HepG2 (cell line): Measurements from ENCODE around the gene AP5B1. TPM values are rescaled to one million over a fixed set of nuclear protein-coding genes. Genes with fewer than 3 reads are reported as not detected.

Source experiments
- ATAC-seq: fragments of 200-7000 bp; cut with Tn5 transposase; 3 replicates; pipeline ENCODE4 v1.9.1; 2020; ENCODE audit warnings: mild to moderate bottlenecking, moderate library complexity
- BruUV-seq: library from RNA; stranded (reverse); fragments of 400-500 nt; replicated peaks from 2 replicates; lab custom pipeline; 2021; lab: Mats Ljungman, UMichigan
- CTCF ChIA-PET: fragments of 300-600 bp; formaldehyde crosslinking; extraction: SDS; loops from one replicate; lab custom pipeline; 2021; ENCODE audit warnings: low total read pairs, inconsistent platforms, low intra/inter-chr PET ratio; lab: Yijun Ruan, JAX
- POLR2A ChIA-PET: fragments of 350-600 bp; sonication (Branson Sonifier 250); formaldehyde crosslinking; loops from one replicate; lab custom pipeline; 2020; ENCODE audit warnings: antibody characterized with exemption, inconsistent platforms; lab: Yijun Ruan, JAX
- DNase-seq: peaks from one replicate; pipeline ENCODE4 v3.0.0-alpha.2; 2015; ENCODE audit warnings: low spot score
- FAIRE-seq: peaks from 3 replicates; lab custom pipeline; 2011; peaks lifted over from hg19 to GRCh38; lab: Jason Lieb, UNC
- H2AFZ ChIP-seq: one replicate; pipeline ENCODE4 v1.6.1; 2011; ENCODE audit warnings: low read length, inconsistent platforms
- H3K27ac ChIP-seq: fragments of 300-600 bp; 3 replicates; pipeline ENCODE4 v1.8.0; 2011; ENCODE audit warnings: mixed run types, mild to moderate bottlenecking, mixed read lengths, low read length, inconsistent platforms; ENCODE audit not compliant: insufficient read depth; ENCODE audit errors: extremely low read length
- H3K27me3 ChIP-seq, 2 experiments: fragments of 200-600 bp in 1 of 2; 2 replicates in 1 of 2; 3 replicates in 1 of 2; pipeline versions ENCODE4 v1.6.0 to v1.8.0; 2011; ENCODE audit warnings: low read length in 2 of 2, mild to moderate bottlenecking in 2 of 2, moderate library complexity in 2 of 2, inconsistent platforms in 1 of 2; ENCODE audit not compliant: insufficient read depth in 2 of 2, control insufficient read depth in 1 of 2
- H3K36me3 ChIP-seq, 2 experiments: fragments of 200-600 bp in 1 of 2; replicated peaks in 1 of 2; 2 replicates in 1 of 2; 3 replicates in 1 of 2; pipeline versions ENCODE4 v1.5.1 to v1.8.0; 2011; ENCODE audit warnings: low read length in 2 of 2, inconsistent platforms in 1 of 2; ENCODE audit not compliant: insufficient read depth in 2 of 2, control insufficient read depth in 1 of 2
- H3K4me1 ChIP-seq: 2 replicates; pipeline ENCODE4 v1.5.1; 2012; ENCODE audit warnings: low read length, inconsistent platforms; ENCODE audit not compliant: insufficient read depth
- H3K4me2 ChIP-seq: 2 replicates; pipeline ENCODE4 v1.6.0; 2011; ENCODE audit warnings: low read depth, low read length, inconsistent platforms
- H3K4me3 ChIP-seq, 3 experiments: fragments of 200-600 bp in 1 of 3; sonication (generic), shearing (Covaris generic) in 1 of 3; replicated peaks in 1 of 3; 2 replicates each; pipeline ENCODE4 v1.5.1; 2011 to 2016; ENCODE audit warnings: low read length in 3 of 3, inconsistent platforms in 2 of 3, low read depth in 2 of 3, mild to moderate bottlenecking in 2 of 3, control low read depth in 1 of 3, mixed read lengths in 1 of 3; ENCODE audit not compliant: insufficient read depth in 1 of 3
- H3K79me2 ChIP-seq: one replicate; pipeline ENCODE4 v1.6.1; 2011; ENCODE audit warnings: low read length, inconsistent platforms; ENCODE audit not compliant: insufficient read depth
- H3K9ac ChIP-seq: 2 replicates; pipeline ENCODE4 v1.6.0; 2011; ENCODE audit warnings: mild to moderate bottlenecking, low read depth, low read length, inconsistent platforms; ENCODE audit not compliant: insufficient read depth
- H3K9me3 ChIP-seq: 2 replicates; pipeline ENCODE4 v1.5.1; 2012; ENCODE audit warnings: mild to moderate bottlenecking, low read length
- H4K20me1 ChIP-seq: 2 replicates; pipeline ENCODE4 v1.6.0; 2011; ENCODE audit warnings: inconsistent platforms, mild to moderate bottlenecking, low read length, moderate library complexity; ENCODE audit not compliant: insufficient read depth
- CTCF ChIP-seq: sonication (generic); formaldehyde crosslinking; IDR thresholded peaks from 2 replicates; pipeline ENCODE4 v1.5.0; 2020; ENCODE audit warnings: mild to moderate bottlenecking, missing genetic modification reagents, moderate library complexity
- FOXK1 ChIP-seq: sonication (generic); formaldehyde crosslinking; IDR thresholded peaks from 2 replicates; pipeline ENCODE4 v1.4.0; 2020; ENCODE audit warnings: low read depth, missing genetic modification reagents, borderline replicate concordance
- NONO ChIP-seq, 2 experiments: fragments of 450-650 bp in 1 of 2; sonication (generic) in 1 of 2; formaldehyde crosslinking in 1 of 2; IDR thresholded peaks in 1 of 2; conservative IDR thresholded peaks in 1 of 2; 2 replicates each; pipeline versions ENCODE4 v1.6.1 to v1.8.0; 2017 to 2022; ENCODE audit warnings: mild to moderate bottlenecking in 1 of 2, missing genetic modification reagents in 1 of 2, moderate library complexity in 1 of 2
- WGBS: methylation state at CpG from one replicate; pipeline ENCODE4 v1.1.6; 2017; ENCODE audit warnings: low lambda C conversion rate; 5-methylcytosine and 5-hydroxymethylcytosine counted together
- in situ Hi-C: cut with HindIII; loops from 2 replicates; pipeline ENCODE4 v1.10.0; 2017; ENCODE audit warnings: low pct_unique_long_range_greater_than_20kb; ENCODE audit not compliant: extremely low pct_ligation_motif_present
- intact Hi-C: fragments of 100-400 bp; cut with micrococcal nuclease; formaldehyde crosslinking; loops from one replicate; pipeline ENCODE4 v1.10.0; 2022; ENCODE audit not compliant: unreplicated experiment
- polyA plus RNA-seq, 8 experiments: library from polyadenylated mRNA; depleted of rRNA in 3 of 8; stranded (reverse) in 7 of 8; unstranded in 1 of 8; fragments of >200 nt; fragmentation: Illumina TruSeq in 4 of 8; extraction: Trizol in 4 of 8; gene quantifications; 2 replicates each; pipeline versions ENCODE4 v1.2.1 to v1.2.3, GENCODE V29; 2011 to 2016; ENCODE audit warnings: low read depth in 4 of 8, missing spikeins in 1 of 8, mixed read lengths in 1 of 8; ENCODE audit not compliant: insufficient read depth in 1 of 8
- total RNA-seq, 5 experiments: library from RNA; depleted of rRNA; stranded (reverse); fragments of >200 nt; fragmentation: Illumina TruSeq; extraction: Trizol; gene quantifications; 2 replicates each; pipeline ENCODE4 v1.2.3, GENCODE V29; 2016; ENCODE audit warnings: low read depth in 1 of 5

Gene AP5B1
- total and polyA plus RNA-seq, 2 of the 13 experiments (the other 11 are each of a cell fraction or from before 2014, with no cell fraction given): 1.7 to 4.4 TPM

GRCh38 chr11:65810046-65810868 is 29.5 kb upstream of the AP5B1 start (continued):
- TF ChIP-seq NONO (IDR thresholded peaks at IDR 0.05) (no peak), NONO (CRISPR knock-in tag; conservative IDR thresholded peaks at IDR 0.05) (0 out of 2 replicates have a peak, but pooled peaks have one; percentile 34), CTCF (CRISPR knock-in tag) (peak; percentile 56)

- in situ Hi-C loops: no loop called here
Measured at GRCh38 chr11:65809496-65809895, 28.7 kb upstream of the AP5B1 start.

More at GRCh38 chr11:65809496-65809895, 28.7 kb upstream of the AP5B1 start:
- WGBS: 29% methylated on average over 8 of the region's 9 CpGs
- no peak overlapping the region for H2AFZ ChIP-seq
- H3K9ac ChIP-seq: no peak overlapping the region
- no peaks in the 10 kb centered on the region for H3K36me3 ChIP-seq
- no peak overlapping the region for H3K4me3 ChIP-seq
- H3K4me2 ChIP-seq: no peak overlapping the region
- H3K27me3 ChIP-seq: peaks cover 11 to 60% of the 10 kb centered on the region in 2 experiments; a peak in 4 of 5 replicates
- no peaks in the 10 kb centered on the region for H4K20me1 ChIP-seq
- H3K79me2 ChIP-seq: no peaks in the 10 kb centered on the region
- BruUV-seq: no TSS peak
- no peak overlapping the region for H3K27ac ChIP-seq
- intact Hi-C loops: no loop called here
- ATAC-seq (peak; percentile 44), FAIRE-seq (no peak), DNase-seq (no peak)
- POLR2A ChIA-PET: interaction anchor here (0.9 kb wide), 1 partner anchor 97 kb away, joined by 3 read pairs; the partner anchor contains the start of gene KAT5
- CTCF ChIA-PET: interaction anchor here (1.1 kb wide), 1 partner anchor 75 kb away, joined by 3 read pairs; no protein-coding TSS in a partner anchor
- H3K9me3 ChIP-seq: no peaks in the 10 kb centered on the region
- no peak for TF ChIP-seq FOXK1 (CRISPR knock-in tag)
- H3K4me1 ChIP-seq: no peaks in the 10 kb centered on the region
